GM12878 (cell line): ENCODE data around the gene ETV7.

ENCODE experiments used
- CHD4 ChIP-seq: fragments of 200-600 bp; sonication (generic); IDR thresholded peaks from 2 replicates; pipeline ENCODE4 v1.6.1; 2016; ENCODE audit warnings: mild to moderate bottlenecking
- EZH2 ChIP-seq: IDR thresholded peaks from 2 replicates; pipeline ENCODE4 v1.6.1; 2012; ENCODE audit warnings: low read depth, mild to moderate bottlenecking, control low read depth, inconsistent platforms, low read length, borderline replicate concordance; ENCODE audit not compliant: control insufficient read depth
- POLR2A ChIP-seq: IDR thresholded peaks from 2 replicates; pipeline ENCODE4 v1.6.1; 2011; ENCODE audit warnings: low read depth, mild to moderate bottlenecking, low read length
- POLR2AphosphoS2 ChIP-seq: IDR thresholded peaks from 2 replicates; pipeline ENCODE4 v1.6.1; 2011; ENCODE audit warnings: low read depth, mild to moderate bottlenecking, low read length, improper control_type of control experiment, moderate library complexity
- TAF1 ChIP-seq: IDR thresholded peaks from 2 replicates; pipeline ENCODE4 v1.6.1; 2011; ENCODE audit warnings: mild to moderate bottlenecking, low read depth, low read length, borderline replicate concordance
- ZNF207 ChIP-seq: fragments of 450-650 bp; IDR thresholded peaks from 2 replicates; pipeline ENCODE4 v1.6.1; 2014; ENCODE audit warnings: antibody characterized with exemption, mild to moderate bottlenecking, borderline replicate concordance
- TF ChIP-seq, protein P1 (sequence below), 3 experiments: IDR thresholded peaks in 2 of 3; conservative IDR thresholded peaks in 1 of 3; 2 replicates each; pipeline ENCODE4 v1.5.1; 2011; ENCODE audit warnings: low read depth in 3 of 3, low read length in 3 of 3, mild to moderate bottlenecking in 3 of 3, control low read depth in 2 of 3, moderate library complexity in 2 of 3, inconsistent platforms in 1 of 3, mixed read lengths in 1 of 3; ENCODE audit not compliant: control insufficient read depth in 2 of 3, insufficient read depth in 1 of 3; ENCODE audit errors: extremely low read depth in 1 of 3
- TF ChIP-seq, protein P2 (sequence below): IDR thresholded peaks from 2 replicates; pipeline ENCODE4 v1.6.1; 2012; ENCODE audit warnings: mild to moderate bottlenecking, low read depth, low read length

- TF ChIP-seq POLR2A (no peak), CHD4 (no peak), POLR2AphosphoS2 (no peak), EZH2 (no peak), ZNF207 (no peak), TAF1 (no peak)
- TF ChIP-seq, protein P1, sequence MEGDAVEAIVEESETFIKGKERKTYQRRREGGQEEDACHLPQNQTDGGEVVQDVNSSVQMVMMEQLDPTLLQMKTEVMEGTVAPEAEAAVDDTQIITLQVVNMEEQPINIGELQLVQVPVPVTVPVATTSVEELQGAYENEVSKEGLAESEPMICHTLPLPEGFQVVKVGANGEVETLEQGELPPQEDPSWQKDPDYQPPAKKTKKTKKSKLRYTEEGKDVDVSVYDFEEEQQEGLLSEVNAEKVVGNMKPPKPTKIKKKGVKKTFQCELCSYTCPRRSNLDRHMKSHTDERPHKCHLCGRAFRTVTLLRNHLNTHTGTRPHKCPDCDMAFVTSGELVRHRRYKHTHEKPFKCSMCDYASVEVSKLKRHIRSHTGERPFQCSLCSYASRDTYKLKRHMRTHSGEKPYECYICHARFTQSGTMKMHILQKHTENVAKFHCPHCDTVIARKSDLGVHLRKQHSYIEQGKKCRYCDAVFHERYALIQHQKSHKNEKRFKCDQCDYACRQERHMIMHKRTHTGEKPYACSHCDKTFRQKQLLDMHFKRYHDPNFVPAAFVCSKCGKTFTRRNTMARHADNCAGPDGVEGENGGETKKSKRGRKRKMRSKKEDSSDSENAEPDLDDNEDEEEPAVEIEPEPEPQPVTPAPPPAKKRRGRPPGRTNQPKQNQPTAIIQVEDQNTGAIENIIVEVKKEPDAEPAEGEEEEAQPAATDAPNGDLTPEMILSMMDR (IDR thresholded peaks at IDR 0.05 in 2 of 3, conservative IDR thresholded peaks at IDR 0.05 in 1 of 3; ENCODE audit: control insufficient read depth in 2 of 3, extremely low read depth in 1 of 3, insufficient read depth in 1 of 3, low read depth in 3 of 3, low read length in 3 of 3), result no peak
- TF ChIP-seq, protein P2, sequence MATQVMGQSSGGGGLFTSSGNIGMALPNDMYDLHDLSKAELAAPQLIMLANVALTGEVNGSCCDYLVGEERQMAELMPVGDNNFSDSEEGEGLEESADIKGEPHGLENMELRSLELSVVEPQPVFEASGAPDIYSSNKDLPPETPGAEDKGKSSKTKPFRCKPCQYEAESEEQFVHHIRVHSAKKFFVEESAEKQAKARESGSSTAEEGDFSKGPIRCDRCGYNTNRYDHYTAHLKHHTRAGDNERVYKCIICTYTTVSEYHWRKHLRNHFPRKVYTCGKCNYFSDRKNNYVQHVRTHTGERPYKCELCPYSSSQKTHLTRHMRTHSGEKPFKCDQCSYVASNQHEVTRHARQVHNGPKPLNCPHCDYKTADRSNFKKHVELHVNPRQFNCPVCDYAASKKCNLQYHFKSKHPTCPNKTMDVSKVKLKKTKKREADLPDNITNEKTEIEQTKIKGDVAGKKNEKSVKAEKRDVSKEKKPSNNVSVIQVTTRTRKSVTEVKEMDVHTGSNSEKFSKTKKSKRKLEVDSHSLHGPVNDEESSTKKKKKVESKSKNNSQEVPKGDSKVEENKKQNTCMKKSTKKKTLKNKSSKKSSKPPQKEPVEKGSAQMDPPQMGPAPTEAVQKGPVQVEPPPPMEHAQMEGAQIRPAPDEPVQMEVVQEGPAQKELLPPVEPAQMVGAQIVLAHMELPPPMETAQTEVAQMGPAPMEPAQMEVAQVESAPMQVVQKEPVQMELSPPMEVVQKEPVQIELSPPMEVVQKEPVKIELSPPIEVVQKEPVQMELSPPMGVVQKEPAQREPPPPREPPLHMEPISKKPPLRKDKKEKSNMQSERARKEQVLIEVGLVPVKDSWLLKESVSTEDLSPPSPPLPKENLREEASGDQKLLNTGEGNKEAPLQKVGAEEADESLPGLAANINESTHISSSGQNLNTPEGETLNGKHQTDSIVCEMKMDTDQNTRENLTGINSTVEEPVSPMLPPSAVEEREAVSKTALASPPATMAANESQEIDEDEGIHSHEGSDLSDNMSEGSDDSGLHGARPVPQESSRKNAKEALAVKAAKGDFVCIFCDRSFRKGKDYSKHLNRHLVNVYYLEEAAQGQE, result no peak
Observed at GRCh38 chr6:36375644-36376155, 11.8 kb downstream of the ETV7 start.
